Measurements from ENCODE around the gene CCT3. TPM values are rescaled to one million over a fixed set of nuclear protein-coding genes. Genes with fewer than 3 reads are reported as not detected.

CCT3 gene
- total and polyA plus RNA-seq, 2 donors (not counting 1 experiment from before 2014, with no cell fraction given) = 106 to 107 TPM

DNA sequence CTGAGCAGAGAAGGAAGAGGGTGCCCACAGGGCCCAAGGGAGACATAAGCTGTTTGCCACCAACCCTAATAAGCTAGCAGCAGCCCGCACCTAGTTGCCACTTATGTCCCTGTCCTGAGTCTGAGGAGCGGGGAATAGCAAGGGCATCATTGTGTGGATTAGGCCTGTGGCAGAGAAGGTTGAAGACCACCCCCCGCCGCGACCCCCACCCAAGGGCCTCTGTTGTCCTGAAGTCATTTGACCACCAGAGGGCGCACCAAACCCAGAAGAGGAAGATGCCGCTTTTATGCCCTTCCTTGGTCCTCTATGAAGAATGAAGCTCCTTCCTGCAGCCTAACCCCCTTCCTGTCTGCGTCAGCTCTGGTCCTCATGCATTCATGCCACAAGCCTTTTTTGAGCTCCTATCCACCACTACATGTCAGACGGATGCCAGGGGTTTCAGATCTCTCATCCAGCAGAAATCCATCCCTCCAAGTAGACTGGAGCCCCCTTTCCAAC is 47.5 kb upstream of the CCT3 start:
- Histone ChIP-seq H3K4me3 (ENCODE audit: control extremely low read depth in 1 of 5, extremely low read depth in 1 of 5, insufficient read depth in 1 of 5, low read depth in 2 of 5, low read length in 4 of 5) (no peak overlapping the region), H3K27me3 (replicated peaks in 1 of 4; ENCODE audit: control extremely low read depth in 1 of 4, control insufficient read depth in 3 of 4, insufficient read depth in 4 of 4, low read length in 3 of 4) (peaks cover 0 to 42% (median 15%) of the 10 kb centered on the region in 4 experiments), H4K20me1 (ENCODE audit: control insufficient read depth, insufficient read depth, low read length, poor library complexity, severe bottlenecking) (no peaks in the 10 kb centered on the region), H3K9ac (ENCODE audit: low read length) (no peak overlapping the region), H3K4me1 (ENCODE audit: control insufficient read depth in 2 of 2, insufficient read depth in 2 of 2, low read length in 2 of 2) (peaks cover 4 to 19% of the 10 kb centered on the region in 2 donors), H3K9me3 (ENCODE audit: control extremely low read depth in 1 of 3, control insufficient read depth in 2 of 3, insufficient read depth in 1 of 3, low read length in 2 of 3) (peaks cover 0 to 3% (median 0%) of the 10 kb centered on the region in 3 donors), H3K27ac (ENCODE audit: low read length in 2 of 2) (no peak overlapping the region), H3K4me2 (replicated peaks; ENCODE audit: low read depth, low read length, poor library complexity, severe bottlenecking) (no peak overlapping the region), H3K79me2 (ENCODE audit: control insufficient read depth, insufficient read depth, low read length) (no peaks in the 10 kb centered on the region), H3K36me3 (replicated peaks in 1 of 2; ENCODE audit: control extremely low read depth in 1 of 2, control insufficient read depth in 1 of 2, extremely low read depth in 1 of 2, insufficient read depth in 2 of 2, low read length in 1 of 2) (no peaks in the 10 kb centered on the region), H2AFZ (ENCODE audit: insufficient read depth, low read depth, low read length, poor library complexity, severe bottlenecking) (no peak overlapping the region)
- Mint-ChIP-seq H3K4me3 (no peak overlapping the region), H3K9me3 (ENCODE audit: insufficient read depth) (no peaks in the 10 kb centered on the region), H3K27ac (no peak overlapping the region), H3K27me3 (peaks cover 23% of the 10 kb centered on the region), H3K4me1 (peaks cover 8% of the 10 kb centered on the region)
- ATAC-seq (ENCODE audit: low read depth) (peak; percentile 67), DNase-seq (peak; percentile 83)
- ChIA-PET CTCF (interaction anchor here (0.6 to 12.5 kb wide), 70 partner anchors 8 to 445 kb away, joined by 3 to 445 read pairs (median 5); partner anchors contain the start of genes CCT3, GPATCH4, MEF2D and NAXE), POLR2A (interaction anchor here (0.6 to 0.7 kb wide), 2 partner anchors 27 to 61 kb away, joined by 3 read pairs; no protein-coding TSS in a partner anchor)
- TF ChIP-seq EZH2 (IDR thresholded peaks at IDR 0.05; ENCODE audit: borderline replicate concordance, insufficient read depth, low read depth, low read length, poor library complexity, severe bottlenecking) = no peak
- TF ChIP-seq, protein P1, sequence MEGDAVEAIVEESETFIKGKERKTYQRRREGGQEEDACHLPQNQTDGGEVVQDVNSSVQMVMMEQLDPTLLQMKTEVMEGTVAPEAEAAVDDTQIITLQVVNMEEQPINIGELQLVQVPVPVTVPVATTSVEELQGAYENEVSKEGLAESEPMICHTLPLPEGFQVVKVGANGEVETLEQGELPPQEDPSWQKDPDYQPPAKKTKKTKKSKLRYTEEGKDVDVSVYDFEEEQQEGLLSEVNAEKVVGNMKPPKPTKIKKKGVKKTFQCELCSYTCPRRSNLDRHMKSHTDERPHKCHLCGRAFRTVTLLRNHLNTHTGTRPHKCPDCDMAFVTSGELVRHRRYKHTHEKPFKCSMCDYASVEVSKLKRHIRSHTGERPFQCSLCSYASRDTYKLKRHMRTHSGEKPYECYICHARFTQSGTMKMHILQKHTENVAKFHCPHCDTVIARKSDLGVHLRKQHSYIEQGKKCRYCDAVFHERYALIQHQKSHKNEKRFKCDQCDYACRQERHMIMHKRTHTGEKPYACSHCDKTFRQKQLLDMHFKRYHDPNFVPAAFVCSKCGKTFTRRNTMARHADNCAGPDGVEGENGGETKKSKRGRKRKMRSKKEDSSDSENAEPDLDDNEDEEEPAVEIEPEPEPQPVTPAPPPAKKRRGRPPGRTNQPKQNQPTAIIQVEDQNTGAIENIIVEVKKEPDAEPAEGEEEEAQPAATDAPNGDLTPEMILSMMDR (IDR thresholded peaks at IDR 0.05) = peak; percentile 90
- WGBS (ENCODE audit: insufficient coverage) = 10% methylated on average over 8 of the region's 9 CpGs
- intact Hi-C loops (cut with micrococcal nuclease) = loop anchor here (1.0 kb wide), 1 partner anchor 60 kb away; no protein-coding TSS in a partner anchor

DNA sequence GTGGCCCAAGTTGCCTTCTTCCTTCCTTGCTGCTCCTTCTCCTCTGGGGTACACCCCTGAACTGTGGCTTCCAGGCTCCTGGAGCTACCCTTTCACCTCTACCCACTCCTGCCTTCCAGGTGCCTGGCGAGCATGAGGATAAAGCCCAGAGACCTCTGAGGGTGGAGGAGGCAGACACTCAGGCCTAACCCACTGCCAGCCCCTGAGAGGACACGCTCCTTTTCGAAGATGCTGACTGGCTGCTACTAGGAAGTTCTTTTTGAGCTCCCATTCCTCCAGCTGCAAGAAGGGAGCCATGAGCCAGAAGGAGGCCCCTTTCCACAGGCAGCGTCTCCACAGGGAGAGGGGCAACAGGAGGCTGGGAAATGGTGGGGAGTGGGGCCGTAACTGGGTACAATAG is 46.6 kb upstream of the CCT3 start:
- H3K4me1 Mint-ChIP-seq = peaks cover 8% of the 10 kb centered on the region
- peaks cover 4 to 19% of the 10 kb centered on the region in 2 donors for H3K4me1 ChIP-seq (ENCODE audit: control insufficient read depth in 2 of 2, insufficient read depth in 2 of 2, low read length in 2 of 2)
- no peaks in the 10 kb centered on the region for H3K9me3 Mint-ChIP-seq (ENCODE audit: insufficient read depth)
- no peak overlapping the region for H3K27ac ChIP-seq (ENCODE audit: low read length in 2 of 2)
- intact Hi-C loops (cut with micrococcal nuclease) = loop anchor here (1.0 kb wide), 1 partner anchor 61 kb away; no protein-coding TSS in a partner anchor
- WGBS (ENCODE audit: insufficient coverage) = 100% methylated on average over 3 of the region's 5 CpGs
- ChIA-PET CTCF (interaction anchor here (1.2 to 12.5 kb wide), 12 partner anchors 26 to 281 kb away, joined by 3 to 445 read pairs (median 20); no protein-coding TSS in a partner anchor), POLR2A (no interaction called here)
- no peak overlapping the region for H3K4me3 Mint-ChIP-seq
- no peak overlapping the region for H3K4me2 ChIP-seq (replicated peaks; ENCODE audit: low read depth, low read length, poor library complexity, severe bottlenecking)
- no peak overlapping the region for H3K4me3 ChIP-seq (ENCODE audit: control extremely low read depth in 1 of 5, extremely low read depth in 1 of 5, insufficient read depth in 1 of 5, low read depth in 2 of 5, low read length in 4 of 5)
- H3K9me3 ChIP-seq (ENCODE audit: control extremely low read depth in 1 of 3, control insufficient read depth in 2 of 3, insufficient read depth in 1 of 3, low read length in 2 of 3) = peaks cover 0 to 3% (median 0%) of the 10 kb centered on the region in 3 donors
- no peak overlapping the region for H2AFZ ChIP-seq (ENCODE audit: insufficient read depth, low read depth, low read length, poor library complexity, severe bottlenecking)
- no peak overlapping the region for H3K9ac ChIP-seq (ENCODE audit: low read length)
- H3K36me3 ChIP-seq (replicated peaks in 1 of 2; ENCODE audit: control extremely low read depth in 1 of 2, control insufficient read depth in 1 of 2, extremely low read depth in 1 of 2, insufficient read depth in 2 of 2, low read length in 1 of 2) = no peaks in the 10 kb centered on the region
- H3K79me2 ChIP-seq (ENCODE audit: control insufficient read depth, insufficient read depth, low read length) = no peaks in the 10 kb centered on the region
- DNase-seq (no peak), ATAC-seq (ENCODE audit: low read depth) (no peak)
- H3K27me3 Mint-ChIP-seq = peaks cover 20% of the 10 kb centered on the region
- no peaks in the 10 kb centered on the region for H4K20me1 ChIP-seq (ENCODE audit: control insufficient read depth, insufficient read depth, low read length, poor library complexity, severe bottlenecking)
- H3K27ac Mint-ChIP-seq = no peak overlapping the region
- H3K27me3 ChIP-seq (replicated peaks in 1 of 4; ENCODE audit: control extremely low read depth in 1 of 4, control insufficient read depth in 3 of 4, insufficient read depth in 4 of 4, low read length in 3 of 4) = peaks cover 0 to 37% (median 14%) of the 10 kb centered on the region in 4 experiments
- TF ChIP-seq EZH2 (IDR thresholded peaks at IDR 0.05; ENCODE audit: borderline replicate concordance, insufficient read depth, low read depth, low read length, poor library complexity, severe bottlenecking) = no peak
- TF ChIP-seq, protein P1 (IDR thresholded peaks at IDR 0.05) = no peak

Data from B cell (primary cell).